Nephron progenitor cell (in vitro differentiated cells): ENCODE results near the gene ECHS1.

ENCODE experiments used
- DNase-seq: peaks from one replicate; pipeline ENCODE4 v3.0.0; 2021
- H3K27ac Mint-ChIP-seq: 2 replicates; pipeline ENCODE4 v1.8.0; 2021; ENCODE audit warnings: mild to moderate bottlenecking, moderate library complexity, mixed read lengths
- H3K27me3 Mint-ChIP-seq: 2 replicates; pipeline ENCODE4 v1.8.0; 2021; ENCODE audit warnings: mild to moderate bottlenecking, low read depth, mixed read lengths; ENCODE audit not compliant: poor library complexity
- H3K36me3 Mint-ChIP-seq: 2 replicates; pipeline ENCODE4 v1.8.0; 2021; ENCODE audit warnings: low read depth, mixed read lengths
- H3K4me1 Mint-ChIP-seq: 2 replicates; pipeline ENCODE4 v1.8.0; 2021; ENCODE audit warnings: mixed read lengths
- H3K4me3 Mint-ChIP-seq: 2 replicates; pipeline ENCODE4 v1.8.0; 2021; ENCODE audit warnings: mild to moderate bottlenecking, moderate library complexity, mixed read lengths
- H3K9me3 Mint-ChIP-seq: 2 replicates; pipeline ENCODE4 v1.8.0; 2021; ENCODE audit warnings: mild to moderate bottlenecking, moderate library complexity, mixed read lengths
- TF ChIP-seq, protein P1 (sequence below): fragments of 200-600 bp; sonication (generic); IDR thresholded peaks from 2 replicates; pipeline ENCODE4 v1.5.0; 2021; ENCODE audit warnings: antibody characterized with exemption

ECHS1 gene

DNA sequence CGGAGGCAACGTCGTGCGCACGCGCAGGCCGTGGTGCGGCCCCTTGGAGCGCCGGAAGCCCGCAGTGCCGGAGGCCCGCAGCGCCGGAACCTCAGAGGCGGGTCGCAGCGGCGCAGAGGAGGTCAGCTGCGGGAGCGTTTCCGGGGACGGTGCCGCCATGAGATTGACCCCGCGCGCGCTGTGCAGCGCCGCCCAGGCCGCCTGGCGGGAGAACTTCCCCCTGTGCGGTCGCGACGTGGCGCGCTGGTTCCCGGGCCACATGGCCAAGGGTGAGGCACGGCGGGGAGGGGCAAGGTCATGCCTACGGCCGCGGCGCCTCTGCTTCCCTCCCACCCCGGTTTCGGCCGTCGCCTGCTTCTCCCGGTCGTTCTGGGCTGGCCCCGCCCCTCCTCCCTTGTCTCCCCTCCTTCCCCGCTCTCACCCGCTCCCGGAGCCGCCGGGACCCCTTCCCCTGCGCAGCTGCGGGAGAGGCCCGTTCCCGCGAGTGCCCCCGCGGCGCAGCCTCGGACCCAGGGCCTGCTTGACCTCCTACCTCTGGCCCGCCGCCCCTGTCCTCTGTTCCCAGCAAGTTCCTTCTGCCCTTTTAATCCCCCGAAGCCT, 21.0 kb upstream of the ECHS1 start, which contains the start of gene MTG1:
Gene MTG1 (plus strand): TSS at position 94 of the 600 bp plus-strand sequence. CDS start 64 bp downstream, at position 158.
- Mint-ChIP-seq H3K27ac (peak within 1 kb of the TSS; percentile 97), H3K9me3 (no peaks in the 10 kb centered on the region), H3K4me1 (peaks cover 35% of the 10 kb centered on the region), H3K4me3 (peak within 1 kb of the TSS; percentile 97), H3K36me3 (peaks cover 34% of the 10 kb centered on the region), H3K27me3 (peaks cover 8% of the 10 kb centered on the region)
- TF ChIP-seq, protein P1, sequence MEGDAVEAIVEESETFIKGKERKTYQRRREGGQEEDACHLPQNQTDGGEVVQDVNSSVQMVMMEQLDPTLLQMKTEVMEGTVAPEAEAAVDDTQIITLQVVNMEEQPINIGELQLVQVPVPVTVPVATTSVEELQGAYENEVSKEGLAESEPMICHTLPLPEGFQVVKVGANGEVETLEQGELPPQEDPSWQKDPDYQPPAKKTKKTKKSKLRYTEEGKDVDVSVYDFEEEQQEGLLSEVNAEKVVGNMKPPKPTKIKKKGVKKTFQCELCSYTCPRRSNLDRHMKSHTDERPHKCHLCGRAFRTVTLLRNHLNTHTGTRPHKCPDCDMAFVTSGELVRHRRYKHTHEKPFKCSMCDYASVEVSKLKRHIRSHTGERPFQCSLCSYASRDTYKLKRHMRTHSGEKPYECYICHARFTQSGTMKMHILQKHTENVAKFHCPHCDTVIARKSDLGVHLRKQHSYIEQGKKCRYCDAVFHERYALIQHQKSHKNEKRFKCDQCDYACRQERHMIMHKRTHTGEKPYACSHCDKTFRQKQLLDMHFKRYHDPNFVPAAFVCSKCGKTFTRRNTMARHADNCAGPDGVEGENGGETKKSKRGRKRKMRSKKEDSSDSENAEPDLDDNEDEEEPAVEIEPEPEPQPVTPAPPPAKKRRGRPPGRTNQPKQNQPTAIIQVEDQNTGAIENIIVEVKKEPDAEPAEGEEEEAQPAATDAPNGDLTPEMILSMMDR = no peak
- DNase-seq = peak; percentile 99

DNA sequence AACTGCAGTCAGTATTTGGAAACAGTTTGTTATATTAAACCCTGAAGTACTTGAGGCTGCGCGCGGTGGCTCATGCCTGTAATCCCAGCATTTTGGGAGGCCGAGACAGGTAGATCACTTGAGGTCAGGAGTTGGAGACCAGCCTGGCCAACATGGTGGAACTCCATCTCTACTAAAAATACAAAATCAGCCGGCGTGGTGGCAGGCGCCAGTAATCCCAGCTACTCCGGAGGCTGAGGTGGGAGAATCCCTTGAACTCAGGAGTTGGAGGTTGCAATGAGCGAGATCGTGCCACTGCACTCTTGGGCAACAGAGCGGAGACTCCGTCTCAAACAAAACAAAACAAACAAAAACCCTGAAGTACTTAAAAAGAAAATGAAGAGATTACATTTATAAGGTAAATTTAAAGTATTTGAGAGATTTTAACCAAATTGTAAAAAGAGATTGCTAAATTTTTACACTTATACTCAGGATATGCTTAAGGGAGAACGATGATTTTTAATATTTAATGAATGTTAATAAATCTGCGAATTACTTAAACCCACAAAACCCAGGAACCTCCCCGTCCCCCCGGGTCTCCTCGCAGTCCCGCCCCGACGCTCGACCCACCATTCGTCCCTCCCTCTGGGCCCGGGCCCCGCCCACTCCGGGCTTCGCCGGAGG, 20.4 kb upstream of the ECHS1 start:
- TF ChIP-seq, protein P1 = no peak
- Mint-ChIP-seq H3K27me3 (peaks cover 9% of the 10 kb centered on the region), H3K4me1 (peaks cover 41% of the 10 kb centered on the region), H3K27ac (no peak overlapping the region), H3K9me3 (no peaks in the 10 kb centered on the region), H3K36me3 (peaks cover 27% of the 10 kb centered on the region), H3K4me3 (peak overlapping the region; percentile 97)
- DNase-seq = no peak

DNA sequence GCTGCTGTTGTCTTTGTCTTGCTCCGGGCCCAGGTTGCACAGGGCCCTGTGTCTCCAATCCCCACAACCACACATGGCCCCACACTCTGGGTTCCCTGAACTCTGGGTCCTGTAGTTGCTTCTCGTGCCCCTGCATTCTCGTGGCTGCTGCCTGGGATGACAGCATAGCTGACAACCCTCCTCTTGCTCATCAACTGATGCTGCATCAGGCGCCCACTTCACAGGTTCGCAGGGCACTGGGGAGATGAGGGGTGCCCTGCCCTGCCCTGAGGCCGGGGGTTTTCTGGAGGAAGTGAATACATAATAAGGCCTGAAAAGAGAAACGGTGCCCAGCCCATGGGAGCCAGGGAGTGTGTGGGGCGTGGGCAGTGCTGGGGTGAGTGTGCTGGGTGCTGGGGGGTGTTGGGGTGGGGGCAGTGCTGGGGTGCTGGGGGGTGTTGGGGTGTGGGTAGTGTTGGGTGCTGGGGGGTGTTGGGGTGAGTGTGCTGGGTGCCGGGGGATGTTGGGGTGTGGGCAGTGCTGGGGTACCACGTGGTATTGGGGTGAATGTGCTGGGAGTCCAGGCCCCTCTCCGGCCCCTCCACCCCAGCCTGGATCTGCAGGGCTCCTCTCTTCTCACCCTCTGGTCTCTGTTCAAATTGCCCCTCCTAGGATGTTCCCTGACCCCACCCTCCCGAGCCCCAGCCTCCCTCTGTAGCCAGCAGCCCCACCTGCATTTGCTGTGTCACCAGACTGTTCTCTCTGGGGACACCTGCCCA, 18.8 kb upstream of the ECHS1 start:
- peaks cover 12% of the 10 kb centered on the region for H3K36me3 Mint-ChIP-seq
- peaks cover 14% of the 10 kb centered on the region for H3K27me3 Mint-ChIP-seq
- no peak overlapping the region for H3K4me3 Mint-ChIP-seq
- TF ChIP-seq, protein P1 = no peak
- H3K27ac Mint-ChIP-seq = no peak overlapping the region
- H3K9me3 Mint-ChIP-seq = no peaks in the 10 kb centered on the region
- H3K4me1 Mint-ChIP-seq = peaks cover 39% of the 10 kb centered on the region
- no peak for DNase-seq

DNA sequence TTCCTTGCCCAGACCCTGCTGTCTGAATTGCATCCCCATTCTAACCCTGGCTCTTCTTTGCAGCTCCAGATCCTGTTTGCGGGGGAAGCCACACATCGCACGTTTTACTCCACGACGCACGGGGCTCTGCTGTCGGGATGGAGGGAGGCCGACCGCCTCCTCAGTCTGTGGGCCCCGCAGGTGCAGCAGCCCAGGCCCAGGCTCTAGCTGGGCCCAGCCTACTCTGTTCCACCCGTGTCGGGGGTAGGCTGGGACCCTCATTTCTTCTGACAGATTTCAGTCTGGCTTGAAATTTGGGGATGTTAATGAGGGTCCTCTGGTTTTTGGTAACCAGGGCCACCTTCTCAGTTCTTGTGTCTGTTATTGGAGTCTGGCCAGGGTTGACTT, 18.1 kb upstream of the ECHS1 start:
- Mint-ChIP-seq H3K4me1 (peaks cover 33% of the 10 kb centered on the region), H3K27ac (peak overlapping the region; percentile 5), H3K9me3 (no peaks in the 10 kb centered on the region), H3K36me3 (peaks cover 5% of the 10 kb centered on the region), H3K27me3 (peaks cover 16% of the 10 kb centered on the region), H3K4me3 (no peak overlapping the region)
- DNase-seq = no peak
- TF ChIP-seq, protein P1 = no peak

DNA sequence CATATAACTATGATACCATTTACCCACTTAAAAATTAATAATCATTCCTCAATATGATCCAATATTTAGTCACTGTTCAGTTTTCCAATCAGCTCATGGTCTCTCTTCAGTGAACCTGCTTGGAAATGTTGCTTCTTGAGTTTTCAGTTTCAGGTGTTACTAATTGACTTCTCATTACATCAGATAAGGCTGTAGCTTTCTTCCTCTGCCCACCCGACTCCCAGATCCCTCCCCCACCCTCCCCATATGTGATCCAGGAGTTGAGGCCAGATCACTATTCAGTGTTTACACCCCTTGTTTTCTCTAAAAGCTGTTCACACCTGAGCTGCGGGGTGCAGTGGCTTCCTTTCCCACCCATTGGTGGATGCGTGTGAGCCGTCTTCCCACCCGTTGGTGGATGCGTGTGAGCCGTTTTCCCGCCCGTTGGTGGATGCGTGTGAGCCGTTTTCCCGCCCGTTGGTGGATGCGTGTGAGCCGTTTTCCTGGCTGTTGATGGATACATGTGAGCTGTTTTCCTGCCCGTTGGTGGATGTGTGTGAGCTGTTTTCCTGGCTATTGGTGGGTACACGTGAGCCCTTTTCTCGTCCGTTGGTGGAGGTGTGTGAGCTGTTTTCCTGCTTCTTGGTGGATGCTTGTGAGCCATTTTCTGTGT, 17.6 kb upstream of the ECHS1 start:
- no peak for DNase-seq
- Mint-ChIP-seq H3K9me3 (no peaks in the 10 kb centered on the region), H3K4me1 (peaks cover 31% of the 10 kb centered on the region), H3K4me3 (no peak overlapping the region), H3K27me3 (peaks cover 19% of the 10 kb centered on the region), H3K36me3 (peaks cover 4% of the 10 kb centered on the region), H3K27ac (peak overlapping the region; percentile 40)
- TF ChIP-seq, protein P1 = no peak
